Gastrocnemius medialis (tissue), 4 donors: ENCODE results near the gene LITAFD.

Source experiments
- CTCF ChIP-seq, 5 experiments: fragments of 450-650 bp in 3 of 5; fragments of 200-600 bp in 2 of 5; sonication (generic) in 2 of 5; IDR thresholded peaks in 4 of 5; conservative IDR thresholded peaks in 1 of 5; 1 replicate in 4 of 5; 2 replicates in 1 of 5; pipeline ENCODE4 v1.5.1; 2016 to 2019; ENCODE audit warnings: antibody characterized with exemption in 5 of 5, mild to moderate bottlenecking in 3 of 5, moderate library complexity in 3 of 5
- POLR2A ChIP-seq, 2 donors: fragments of 450-650 bp; IDR thresholded peaks; one replicate each; pipeline ENCODE4 v1.6.1; 2017; ENCODE audit warnings: antibody characterized with exemption in 2 of 2, mild to moderate bottlenecking in 2 of 2, moderate library complexity in 2 of 2

DNA sequence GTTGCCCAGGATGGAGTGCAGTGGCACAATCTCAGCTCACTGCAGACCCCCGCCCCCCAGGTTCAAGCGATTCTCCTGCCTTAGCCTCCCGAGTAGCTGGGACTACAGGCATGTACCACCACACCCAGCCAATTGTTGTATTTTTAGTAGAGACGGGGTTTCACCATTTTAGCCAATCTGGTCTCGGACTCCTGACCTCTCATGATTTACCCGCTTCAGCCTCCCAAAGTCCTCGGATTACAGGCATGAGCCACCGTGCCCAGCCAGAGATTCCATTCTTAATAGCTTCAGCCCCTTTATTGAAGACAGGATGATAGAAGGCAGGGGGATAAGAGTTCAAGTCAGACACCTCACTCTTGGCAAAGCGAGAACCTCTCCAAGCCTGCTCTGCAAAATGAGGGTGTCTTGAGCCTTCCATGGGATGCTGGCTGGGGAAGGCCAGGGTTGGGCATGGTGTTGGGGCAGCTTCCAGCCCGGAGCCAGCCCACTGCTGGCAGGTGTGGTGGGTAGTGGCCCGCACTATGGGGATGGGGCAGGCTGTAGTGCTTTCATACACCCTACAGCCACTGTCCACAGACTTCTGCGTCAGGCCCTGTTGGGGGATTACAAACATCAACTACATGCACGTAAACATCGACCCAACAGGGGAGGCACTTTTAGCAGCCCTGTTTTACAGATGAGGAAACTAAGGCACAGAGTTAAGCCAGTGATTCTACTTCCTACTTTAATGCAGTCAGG, 16.8 kb upstream of the LITAFD start:
- TF ChIP-seq POLR2A (IDR thresholded peaks at IDR 0.05) (no peak), CTCF (IDR thresholded peaks at IDR 0.05 in 4 of 5, conservative IDR thresholded peaks at IDR 0.05 in 1 of 5) (no peak)
